Prostate gland (tissue), 2 donors: ENCODE results near the gene ARHGDIG.
"Not testable (repeated sequence)": the region's sequence is repeated elsewhere in the genome, so short reads cannot be mapped to it uniquely, and the experiment has no call there.

Experiments
- POLR2A ChIP-seq: fragments of 450-650 bp; IDR thresholded peaks from one replicate; pipeline ENCODE4 v1.6.1; 2016; ENCODE audit warnings: antibody characterized with exemption, mild to moderate bottlenecking
- TF ChIP-seq, protein P1 (sequence below), 4 experiments: fragments of 200-600 bp in 2 of 4; fragments of 450-650 bp in 2 of 4; sonication (generic) in 2 of 4; IDR thresholded peaks; 1 replicate in 3 of 4; 2 replicates in 1 of 4; pipeline ENCODE4 v1.5.1; 2016 to 2019; ENCODE audit warnings: antibody characterized with exemption in 4 of 4, mild to moderate bottlenecking in 2 of 4, moderate library complexity in 2 of 4

DNA sequence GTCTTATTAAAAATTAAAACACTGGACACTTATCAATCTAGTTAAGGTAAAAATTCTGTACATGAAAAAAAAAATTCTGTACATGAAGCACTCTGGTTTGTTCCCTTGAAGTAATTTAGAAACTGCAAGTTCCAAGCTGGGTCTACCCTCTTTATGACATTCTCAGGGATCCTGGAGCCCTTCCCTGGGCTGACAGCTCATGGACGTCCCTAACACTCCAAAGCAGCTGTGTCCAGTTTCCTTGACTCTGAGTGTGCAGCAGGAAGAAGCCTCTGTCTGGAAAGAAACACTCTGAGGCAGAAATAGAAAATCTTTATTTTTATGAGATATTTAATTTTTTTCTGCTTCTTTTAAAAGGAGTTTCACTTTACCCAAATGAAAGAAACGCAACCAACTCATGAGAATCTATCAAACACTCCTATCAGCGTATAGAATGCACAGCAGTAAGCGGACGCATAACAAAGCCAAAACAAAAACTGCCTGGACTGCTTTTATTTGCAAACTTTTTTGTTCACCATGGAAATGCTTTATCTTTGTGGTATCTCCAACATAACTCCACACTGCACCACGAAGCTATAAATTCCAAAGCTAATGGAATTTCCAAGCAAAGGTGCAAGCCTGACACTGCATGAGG lies 50.9 kb downstream of the ARHGDIG start:
- TF ChIP-seq, protein P1, sequence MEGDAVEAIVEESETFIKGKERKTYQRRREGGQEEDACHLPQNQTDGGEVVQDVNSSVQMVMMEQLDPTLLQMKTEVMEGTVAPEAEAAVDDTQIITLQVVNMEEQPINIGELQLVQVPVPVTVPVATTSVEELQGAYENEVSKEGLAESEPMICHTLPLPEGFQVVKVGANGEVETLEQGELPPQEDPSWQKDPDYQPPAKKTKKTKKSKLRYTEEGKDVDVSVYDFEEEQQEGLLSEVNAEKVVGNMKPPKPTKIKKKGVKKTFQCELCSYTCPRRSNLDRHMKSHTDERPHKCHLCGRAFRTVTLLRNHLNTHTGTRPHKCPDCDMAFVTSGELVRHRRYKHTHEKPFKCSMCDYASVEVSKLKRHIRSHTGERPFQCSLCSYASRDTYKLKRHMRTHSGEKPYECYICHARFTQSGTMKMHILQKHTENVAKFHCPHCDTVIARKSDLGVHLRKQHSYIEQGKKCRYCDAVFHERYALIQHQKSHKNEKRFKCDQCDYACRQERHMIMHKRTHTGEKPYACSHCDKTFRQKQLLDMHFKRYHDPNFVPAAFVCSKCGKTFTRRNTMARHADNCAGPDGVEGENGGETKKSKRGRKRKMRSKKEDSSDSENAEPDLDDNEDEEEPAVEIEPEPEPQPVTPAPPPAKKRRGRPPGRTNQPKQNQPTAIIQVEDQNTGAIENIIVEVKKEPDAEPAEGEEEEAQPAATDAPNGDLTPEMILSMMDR (IDR thresholded peaks at IDR 0.05) = not testable (repeated sequence)
- not testable (repeated sequence) for TF ChIP-seq POLR2A
